Body of pancreas (tissue), 4 donors: ENCODE data around the gene ACSL3. TPM values are rescaled to one million over a fixed set of nuclear protein-coding genes. Genes with fewer than 3 reads are reported as not detected.
A peak's percentile ranks its signal among the peaks of the same experiment; 100 is the strongest.

Experiments
- ATAC-seq: fragments of 150-250 bp; one replicate; pipeline ENCODE4 v1.9.1; 2016
- DNase-seq, 4 donors: peaks; one replicate each; pipeline ENCODE4 v3.0.0-alpha.2; 2019
- H3K27ac ChIP-seq, 4 donors: fragments of 200-600 bp; sonication (generic); 1 replicate in 3 of 4; 2 replicates in 1 of 4; pipeline versions ENCODE4 v1.5.1 to v1.6.1; 2016 to 2019; ENCODE audit warnings: mild to moderate bottlenecking in 1 of 4, mixed read lengths in 1 of 4, moderate library complexity in 1 of 4
- H3K27me3 ChIP-seq, 2 donors: fragments of 200-600 bp; sonication (generic); one replicate each; pipeline ENCODE4 v1.6.0; 2016; ENCODE audit warnings: mild to moderate bottlenecking in 1 of 2
- H3K36me3 ChIP-seq, 2 donors: fragments of 200-600 bp; sonication (generic); replicated peaks in 1 of 2; 2 replicates each; pipeline ENCODE4 v1.5.1; 2016; ENCODE audit warnings: low read depth in 2 of 2; ENCODE audit not compliant: insufficient read depth in 1 of 2
- H3K4me1 ChIP-seq: fragments of 200-600 bp; sonication (generic); one replicate; pipeline ENCODE4 v1.6.0; 2016
- H3K4me3 ChIP-seq, 2 donors: fragments of 200-600 bp; sonication (generic); 1 replicate in 1 of 2; 2 replicates in 1 of 2; pipeline ENCODE4 v1.5.1; 2016 to 2019
- H3K9me3 ChIP-seq, 3 donors: fragments of 200-600 bp; sonication (generic); 1 replicate in 2 of 3; 2 replicates in 1 of 3; pipeline ENCODE4 v1.5.1; 2016
- POLR2A ChIP-seq, 3 donors: fragments of 450-650 bp; IDR thresholded peaks; one replicate each; pipeline ENCODE4 v1.6.1; 2016; ENCODE audit warnings: antibody characterized with exemption in 3 of 3, mild to moderate bottlenecking in 2 of 3
- WGBS, 2 donors: methylation state at CpG; one replicate each; pipeline ENCODE4 v1.1.5; 2017; 5-methylcytosine and 5-hydroxymethylcytosine counted together
- intact Hi-C: fragments of 100-400 bp; cut with DNase I; formaldehyde crosslinking; loops from one replicate; pipeline ENCODE4 v1.15.1; 2023
- total RNA-seq, 2 donors: library from RNA; depleted of rRNA; stranded (reverse); fragments of >200 nt; gene quantifications; one replicate each; pipeline ENCODE4 v1.1.0, GENCODE V29; 2016
- TF ChIP-seq, protein P1 (sequence below), 7 experiments: fragments of 450-650 bp in 4 of 7; fragments of 200-600 bp in 3 of 7; sonication (generic) in 3 of 7; IDR thresholded peaks; one replicate each; pipeline ENCODE4 v1.5.1; 2016 to 2019; ENCODE audit warnings: antibody characterized with exemption in 7 of 7

Gene ACSL3
- total RNA-seq, 2 donors from 2014 or later = 24.6 to 60.0 TPM

DNA sequence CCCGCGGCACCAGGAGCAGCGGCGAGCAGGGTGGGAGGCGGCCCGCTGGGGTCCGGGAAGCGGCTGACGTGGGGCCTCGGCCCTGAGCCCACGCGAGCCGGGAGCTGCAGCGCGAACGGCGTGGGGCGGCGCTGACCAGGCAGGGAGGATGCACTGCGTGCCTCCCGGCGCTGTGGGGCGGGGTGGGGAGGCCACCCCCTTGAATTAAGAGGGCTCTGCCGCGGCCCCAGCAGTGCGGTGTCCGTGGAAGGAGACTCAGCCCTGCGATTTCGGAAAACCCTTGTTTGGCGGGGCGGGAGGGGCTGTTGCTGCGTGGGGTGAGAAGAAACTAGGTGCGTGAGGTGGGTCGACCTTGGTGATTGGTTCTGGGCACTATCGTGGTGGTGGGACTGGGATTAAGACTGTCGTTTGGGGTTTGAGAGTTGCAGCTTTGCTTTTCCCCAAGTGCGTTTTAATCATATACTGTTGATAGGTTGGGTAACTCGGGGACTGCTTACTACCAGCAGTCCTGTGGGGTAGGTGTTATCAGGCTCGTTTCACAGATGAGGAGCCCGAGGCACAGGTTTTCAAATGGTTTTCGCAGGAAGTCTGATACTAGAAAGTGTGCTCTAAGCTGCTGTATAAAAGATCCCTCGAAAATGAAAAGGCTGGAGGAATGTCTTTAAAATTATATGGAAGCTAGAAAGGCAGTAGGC, 722 bp downstream of the ACSL3 start:
- Histone ChIP-seq H3K4me3 (peak overlapping the region; percentile 73 to 85), H3K27me3 (no peaks in the 10 kb centered on the region), H3K27ac (peak overlapping the region; percentile 84 to 98 (median 94)), H3K4me1 (peaks cover 43% of the 10 kb centered on the region), H3K36me3 (no peaks in the 10 kb centered on the region), H3K9me3 (no peaks in the 10 kb centered on the region)
- ATAC-seq (no peak), DNase-seq (peak in 2 of 4 donors; percentile 25 to 49)
- 0 to 2% methylated on average over 17 to 34 of the region's 42 CpGs for WGBS, 2 donors
- TF ChIP-seq POLR2A (IDR thresholded peaks at IDR 0.05) = no peak
- intact Hi-C loops = no loop called here

DNA sequence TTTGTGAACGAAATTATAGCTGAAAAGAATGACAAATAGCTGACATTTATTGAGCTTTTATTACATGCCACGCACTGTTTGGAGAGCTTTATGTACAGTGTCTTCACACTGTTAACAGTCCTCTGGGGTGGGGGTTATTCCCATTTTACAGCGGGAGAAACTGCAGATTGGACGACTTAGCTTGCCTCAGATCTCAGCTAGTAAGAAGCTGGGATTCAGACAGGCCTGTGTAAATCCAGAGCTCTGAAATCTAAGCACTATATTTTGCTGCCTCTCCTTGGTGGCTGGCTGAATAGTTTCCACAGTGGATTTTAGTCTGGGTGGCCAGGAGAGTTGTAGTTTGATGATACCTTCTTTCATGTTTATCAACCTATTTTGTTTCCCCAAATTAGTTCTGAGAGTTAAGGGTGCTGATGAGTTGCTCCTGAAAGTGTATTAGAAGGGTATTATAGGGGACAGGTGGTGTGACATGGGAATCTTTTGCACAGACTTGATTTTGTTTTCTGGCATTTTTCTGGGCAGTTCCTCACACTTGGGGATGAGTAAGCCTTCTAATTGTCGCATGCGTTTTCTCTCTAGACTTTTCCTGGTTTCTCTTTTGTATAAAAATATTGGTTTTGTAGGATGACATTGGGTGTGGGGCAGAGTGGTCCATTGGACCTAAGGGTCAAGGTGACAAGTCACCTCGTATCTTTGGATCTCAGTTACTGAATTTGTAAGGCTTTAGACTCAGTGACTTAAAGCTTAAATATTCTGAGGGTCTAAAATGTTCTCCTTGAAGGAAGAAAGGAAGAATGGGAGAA, 1.5 kb downstream of the ACSL3 start:
- WGBS, 2 donors = 11 to 12% methylated on average over 7 of the region's 7 CpGs
- Histone ChIP-seq H3K36me3 (no peaks in the 10 kb centered on the region), H3K9me3 (no peaks in the 10 kb centered on the region), H3K27me3 (no peaks in the 10 kb centered on the region), H3K4me3 (peak overlapping the region in 1 of 2 donors; percentile 85), H3K27ac (peak overlapping the region in 3 of 4 donors; percentile 92 to 98 (median 95)), H3K4me1 (peaks cover 43% of the 10 kb centered on the region)
- no peak for ATAC-seq
- intact Hi-C loops = no loop called here
- DNase-seq = peak in 2 of 4 donors; percentile 18 to 28
- TF ChIP-seq POLR2A (IDR thresholded peaks at IDR 0.05) = no peak
- TF ChIP-seq, protein P1, sequence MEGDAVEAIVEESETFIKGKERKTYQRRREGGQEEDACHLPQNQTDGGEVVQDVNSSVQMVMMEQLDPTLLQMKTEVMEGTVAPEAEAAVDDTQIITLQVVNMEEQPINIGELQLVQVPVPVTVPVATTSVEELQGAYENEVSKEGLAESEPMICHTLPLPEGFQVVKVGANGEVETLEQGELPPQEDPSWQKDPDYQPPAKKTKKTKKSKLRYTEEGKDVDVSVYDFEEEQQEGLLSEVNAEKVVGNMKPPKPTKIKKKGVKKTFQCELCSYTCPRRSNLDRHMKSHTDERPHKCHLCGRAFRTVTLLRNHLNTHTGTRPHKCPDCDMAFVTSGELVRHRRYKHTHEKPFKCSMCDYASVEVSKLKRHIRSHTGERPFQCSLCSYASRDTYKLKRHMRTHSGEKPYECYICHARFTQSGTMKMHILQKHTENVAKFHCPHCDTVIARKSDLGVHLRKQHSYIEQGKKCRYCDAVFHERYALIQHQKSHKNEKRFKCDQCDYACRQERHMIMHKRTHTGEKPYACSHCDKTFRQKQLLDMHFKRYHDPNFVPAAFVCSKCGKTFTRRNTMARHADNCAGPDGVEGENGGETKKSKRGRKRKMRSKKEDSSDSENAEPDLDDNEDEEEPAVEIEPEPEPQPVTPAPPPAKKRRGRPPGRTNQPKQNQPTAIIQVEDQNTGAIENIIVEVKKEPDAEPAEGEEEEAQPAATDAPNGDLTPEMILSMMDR (IDR thresholded peaks at IDR 0.05) = peak in 3 of 7 experiments; percentile 11 to 27 (median 14)

DNA sequence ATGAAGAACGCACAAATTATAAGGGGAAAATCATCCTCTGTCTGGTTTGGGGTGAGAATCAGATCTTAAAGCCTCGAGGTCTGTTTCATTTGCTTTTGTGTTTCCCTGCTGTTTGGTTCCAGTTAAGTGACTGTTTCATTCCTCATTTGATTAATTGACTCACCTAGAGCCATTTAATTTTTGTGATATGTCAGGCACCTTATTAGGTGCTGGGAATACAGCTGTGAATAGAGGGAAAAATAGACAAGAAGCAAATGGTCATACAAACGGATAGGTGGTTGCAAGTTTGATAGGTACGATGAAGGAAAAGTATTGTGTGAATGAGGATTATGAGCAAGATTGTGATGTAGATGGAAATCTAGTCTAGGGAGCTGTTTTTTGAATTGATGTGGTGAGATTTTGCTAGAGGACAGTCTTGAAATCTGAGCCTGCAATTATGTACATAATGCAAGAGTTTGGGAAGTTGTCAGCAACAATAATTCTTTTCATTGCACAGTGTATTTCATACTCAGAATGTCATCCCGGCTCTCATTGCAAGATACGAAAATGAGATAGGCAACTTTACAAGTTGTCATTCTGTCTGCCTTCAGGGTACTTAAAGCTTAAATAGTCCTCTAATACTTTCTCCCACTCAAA, 2.2 kb downstream of the ACSL3 start:
- no peak for ATAC-seq
- Histone ChIP-seq H3K4me1 (peaks cover 43% of the 10 kb centered on the region), H3K27ac (no peak overlapping the region), H3K4me3 (no peak overlapping the region), H3K36me3 (no peaks in the 10 kb centered on the region), H3K27me3 (no peaks in the 10 kb centered on the region), H3K9me3 (no peaks in the 10 kb centered on the region)
- TF ChIP-seq POLR2A (IDR thresholded peaks at IDR 0.05) = no peak
- no peak for DNase-seq
- WGBS, 2 donors = 30 to 42% methylated on average over 6 of the region's 6 CpGs
- intact Hi-C loops = no loop called here

DNA sequence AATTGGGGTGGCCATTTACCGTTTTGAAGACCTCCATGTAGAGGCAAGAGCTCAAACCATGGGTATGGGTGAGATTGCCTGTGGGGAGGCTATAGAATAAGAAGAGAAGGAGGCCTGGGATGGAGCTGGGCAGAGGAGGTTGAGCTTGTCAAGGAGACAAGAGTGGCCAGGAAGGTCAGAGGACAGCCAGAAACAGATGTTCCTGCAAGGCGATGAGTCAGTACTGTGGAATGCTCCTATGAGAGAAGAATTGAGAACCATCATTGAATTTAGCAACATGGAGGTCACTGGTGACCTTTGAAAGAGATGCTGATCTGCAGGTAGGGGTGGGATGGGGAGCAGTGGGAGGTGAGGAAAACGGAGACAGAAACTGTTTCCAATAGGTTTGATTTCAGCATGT, 3.5 kb downstream of the ACSL3 start:
- Histone ChIP-seq H3K4me1 (peaks cover 46% of the 10 kb centered on the region), H3K9me3 (no peaks in the 10 kb centered on the region), H3K27me3 (no peaks in the 10 kb centered on the region), H3K4me3 (no peak overlapping the region), H3K36me3 (no peaks in the 10 kb centered on the region), H3K27ac (no peak overlapping the region)
- 82 to 90% methylated on average over 3 of the region's 3 CpGs for WGBS, 2 donors
- TF ChIP-seq, protein P1 (IDR thresholded peaks at IDR 0.05) = no peak
- ATAC-seq (no peak), DNase-seq (peak in 1 of 4 donors; percentile 13)
- intact Hi-C loops = no loop called here

DNA sequence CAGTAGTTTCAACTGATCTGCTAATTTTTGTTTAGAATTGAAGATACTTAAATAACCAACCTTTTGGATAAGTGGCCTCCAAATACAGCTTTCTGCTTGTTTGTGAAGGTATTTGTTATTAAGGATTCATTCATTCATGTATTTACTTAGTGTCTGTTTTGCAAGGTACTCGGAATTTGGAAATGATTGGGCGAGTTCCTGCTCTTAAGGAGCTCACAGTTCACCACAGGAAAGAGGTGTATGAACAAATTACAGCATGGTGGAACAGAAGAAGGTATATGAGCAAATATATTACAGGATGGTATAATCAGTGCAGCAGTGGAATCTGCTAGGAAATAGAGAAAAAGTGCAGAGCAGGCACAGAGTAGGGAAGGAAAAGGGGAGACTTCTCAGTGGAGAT, 4.5 kb downstream of the ACSL3 start:
- no peaks in the 10 kb centered on the region for H3K27me3 ChIP-seq
- intact Hi-C loops = no loop called here
- no peak for DNase-seq
- no peaks in the 10 kb centered on the region for H3K36me3 ChIP-seq
- peaks cover 46% of the 10 kb centered on the region for H3K4me1 ChIP-seq
- 49 to 55% methylated on average over 2 of the region's 2 CpGs for WGBS, 2 donors
- no peak overlapping the region for H3K4me3 ChIP-seq
- no peak for ATAC-seq
- H3K27ac ChIP-seq = no peak overlapping the region
- TF ChIP-seq, protein P1 (IDR thresholded peaks at IDR 0.05) = no peak
- no peak for TF ChIP-seq POLR2A (IDR thresholded peaks at IDR 0.05)
- no peaks in the 10 kb centered on the region for H3K9me3 ChIP-seq
